Stomach (tissue), 9 donors: Measurements from ENCODE around the gene NR1I3. TPM values are rescaled to one million over a fixed set of nuclear protein-coding genes. Genes with fewer than 3 reads are reported as not detected.

Source experiments
- DNase-seq, 2 donors: peaks; one replicate each; pipeline versions ENCODE4 v3.0.0 to v3.0.0-alpha.2; 2013 to 2019
- H3K27ac ChIP-seq, 5 donors: fragments of 200-600 bp in 4 of 5; sonication (generic) in 4 of 5; one replicate each; pipeline ENCODE4 v1.5.1; 2013 to 2019; ENCODE audit warnings: mild to moderate bottlenecking in 1 of 5, moderate library complexity in 1 of 5
- H3K27me3 ChIP-seq, 3 donors: fragments of 200-600 bp; sonication (generic); one replicate each; pipeline ENCODE4 v1.5.1; 2017 to 2019; ENCODE audit warnings: mixed run types in 1 of 3
- H3K36me3 ChIP-seq, 4 donors: fragments of 200-600 bp; sonication (generic); 1 replicate in 3 of 4; 2 replicates in 1 of 4; pipeline ENCODE4 v1.5.1; 2016 to 2019
- H3K4me1 ChIP-seq, 4 donors: fragments of 200-600 bp; sonication (generic); one replicate each; pipeline ENCODE4 v1.5.1; 2016 to 2019
- H3K4me3 ChIP-seq, 4 donors: fragments of 200-600 bp; sonication (generic) in 3 of 4; one replicate each; pipeline ENCODE4 v1.5.1; 2016 to 2019; ENCODE audit warnings: mild to moderate bottlenecking in 1 of 4
- H3K9me3 ChIP-seq, 4 donors: fragments of 200-600 bp; sonication (generic); one replicate each; pipeline ENCODE4 v1.5.1; 2016 to 2019
- EP300 ChIP-seq: sonication (generic); formaldehyde crosslinking; IDR thresholded peaks from one replicate; pipeline ENCODE4 v1.6.1; 2017; ENCODE audit warnings: antibody characterized with exemption
- POLR2A ChIP-seq, 4 donors: fragments of 450-650 bp; IDR thresholded peaks; one replicate each; pipeline ENCODE4 v1.6.1; 2016; ENCODE audit warnings: antibody characterized with exemption in 4 of 4, control low read depth in 2 of 4, mild to moderate bottlenecking in 1 of 4, moderate library complexity in 1 of 4
- POLR2AphosphoS5 ChIP-seq, 3 donors: sonication (generic); formaldehyde crosslinking; IDR thresholded peaks; one replicate each; pipeline ENCODE4 v1.6.1; 2016; ENCODE audit warnings: antibody characterized with exemption in 3 of 3
- WGBS, 5 donors: extraction: QIAGEN DNeasy Blood & Tissue Kit in 3 of 5; methylation state at CpG; one replicate each; pipeline versions ENCODE4 v1.1.5 to v1.1.7; 2013 to 2018; 5-methylcytosine and 5-hydroxymethylcytosine counted together
- intact Hi-C: fragments of 100-400 bp; cut with DNase I; formaldehyde crosslinking; loops from one replicate; pipeline ENCODE4 v1.15.1; 2023; ENCODE audit warnings: low total_unique reads
- polyA plus RNA-seq, 3 donors: library from polyadenylated mRNA; stranded (reverse); fragments of 200-250 nt; gene quantifications; one replicate each; pipeline ENCODE4 v1.2.3, GENCODE V29; 2013
- total RNA-seq, 5 donors: library from RNA; depleted of rRNA; stranded (reverse); fragments of >200 nt; gene quantifications; one replicate each; pipeline versions ENCODE4 v1.1.0 to v1.2.3, GENCODE V29; 2014 to 2016
- TF ChIP-seq, protein P1 (sequence below), 7 experiments: fragments of 450-650 bp in 4 of 7; fragments of 200-600 bp in 3 of 7; sonication (generic) in 3 of 7; IDR thresholded peaks; one replicate each; pipeline ENCODE4 v1.5.1; 2016 to 2019; ENCODE audit warnings: antibody characterized with exemption in 7 of 7, control low read depth in 2 of 7, mild to moderate bottlenecking in 1 of 7
- donor health status: healthy with polysubstance abuse.
- donor health status: Bipolar disorder and iron deficiency.
- donor health status: healthy.

NR1I3 gene
- total and polyA plus RNA-seq, 8 donors: 0.55 TPM; not detected in 7

DNA sequence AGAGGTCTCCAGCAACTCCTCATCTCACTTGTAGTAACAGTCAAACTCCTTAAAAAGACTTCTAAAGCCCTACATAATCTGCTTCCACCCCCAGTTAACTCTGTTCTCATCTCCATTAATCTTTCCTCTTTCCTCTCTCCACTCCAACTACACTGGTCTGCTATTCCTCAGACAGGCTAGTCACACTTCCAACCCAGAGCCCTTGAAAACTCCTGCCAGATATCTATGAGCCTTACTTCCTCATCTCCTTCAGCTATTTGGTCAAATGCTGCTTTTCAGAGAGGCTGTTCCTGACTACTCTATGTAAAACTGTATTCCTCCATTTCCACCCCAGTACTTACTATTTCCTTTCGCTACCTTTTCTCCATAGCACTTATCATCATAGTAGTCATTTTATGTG lies 45.0 kb upstream of the NR1I3 start:
- no peaks in the 10 kb centered on the region for H3K27me3 ChIP-seq

DNA sequence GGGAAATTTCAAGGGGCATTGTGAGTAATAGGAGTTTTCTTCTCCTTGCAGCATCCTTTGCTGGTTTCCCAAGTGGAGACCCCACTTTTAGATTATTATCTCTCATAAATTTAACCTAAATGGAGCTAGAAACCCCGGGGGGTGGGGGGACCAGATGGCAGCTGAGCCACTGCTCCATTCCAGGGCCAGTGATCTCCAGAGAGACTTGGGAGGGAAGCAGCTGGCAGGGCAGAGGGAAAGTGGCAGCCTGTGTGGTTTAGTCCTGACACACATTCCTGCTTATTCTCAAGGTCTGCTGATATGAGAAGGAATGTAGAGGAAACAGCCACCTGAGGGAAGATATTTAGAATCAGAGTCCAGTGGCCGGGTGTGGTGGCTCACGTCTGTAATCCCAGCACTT lies 36.9 kb upstream of the NR1I3 start:
- intact Hi-C loops: no loop called here

More for the DNA sequence above, 45.0 kb upstream of the NR1I3 start:
- 93 to 100% (median 98%) methylated on average over 1 of the region's 1 CpG for WGBS, 5 donors
- no peak for DNase-seq
- no peak for TF ChIP-seq POLR2AphosphoS5 (IDR thresholded peaks at IDR 0.05)
- TF ChIP-seq EP300: no peak
- TF ChIP-seq, protein P1, sequence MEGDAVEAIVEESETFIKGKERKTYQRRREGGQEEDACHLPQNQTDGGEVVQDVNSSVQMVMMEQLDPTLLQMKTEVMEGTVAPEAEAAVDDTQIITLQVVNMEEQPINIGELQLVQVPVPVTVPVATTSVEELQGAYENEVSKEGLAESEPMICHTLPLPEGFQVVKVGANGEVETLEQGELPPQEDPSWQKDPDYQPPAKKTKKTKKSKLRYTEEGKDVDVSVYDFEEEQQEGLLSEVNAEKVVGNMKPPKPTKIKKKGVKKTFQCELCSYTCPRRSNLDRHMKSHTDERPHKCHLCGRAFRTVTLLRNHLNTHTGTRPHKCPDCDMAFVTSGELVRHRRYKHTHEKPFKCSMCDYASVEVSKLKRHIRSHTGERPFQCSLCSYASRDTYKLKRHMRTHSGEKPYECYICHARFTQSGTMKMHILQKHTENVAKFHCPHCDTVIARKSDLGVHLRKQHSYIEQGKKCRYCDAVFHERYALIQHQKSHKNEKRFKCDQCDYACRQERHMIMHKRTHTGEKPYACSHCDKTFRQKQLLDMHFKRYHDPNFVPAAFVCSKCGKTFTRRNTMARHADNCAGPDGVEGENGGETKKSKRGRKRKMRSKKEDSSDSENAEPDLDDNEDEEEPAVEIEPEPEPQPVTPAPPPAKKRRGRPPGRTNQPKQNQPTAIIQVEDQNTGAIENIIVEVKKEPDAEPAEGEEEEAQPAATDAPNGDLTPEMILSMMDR (IDR thresholded peaks at IDR 0.05): no peak
- no peak for TF ChIP-seq POLR2A (IDR thresholded peaks at IDR 0.05)
- intact Hi-C loops: no loop called here
- Histone ChIP-seq H3K27ac (no peak overlapping the region), H3K36me3 (no peaks in the 10 kb centered on the region), H3K4me3 (no peak overlapping the region), H3K4me1 (no peaks in the 10 kb centered on the region), H3K9me3 (no peaks in the 10 kb centered on the region)

DNA sequence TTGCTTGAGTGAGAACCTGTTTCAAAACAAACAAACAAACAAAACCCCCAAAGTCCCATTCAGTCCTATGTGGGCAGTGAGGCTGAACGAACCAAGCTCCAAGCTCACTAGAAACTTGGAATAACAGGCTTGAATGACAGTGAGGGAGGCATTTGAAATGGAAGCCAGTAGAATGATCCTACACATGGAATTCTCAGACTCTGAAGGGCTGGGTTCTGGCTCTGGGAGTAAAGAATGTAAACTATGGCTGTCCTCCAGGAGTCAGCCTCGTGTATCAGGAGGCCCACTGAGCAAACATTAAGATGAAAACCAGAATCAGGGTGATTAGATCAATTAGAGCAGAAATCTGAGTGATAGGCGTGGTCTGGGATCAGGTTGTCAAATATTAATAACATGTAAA lies 35.4 kb upstream of the NR1I3 start:
- H3K27me3 ChIP-seq: peaks cover 0 to 4% (median 0%) of the 10 kb centered on the region in 3 donors
- peak in 1 of 2 donors; percentile 35 for DNase-seq
- TF ChIP-seq POLR2A (IDR thresholded peaks at IDR 0.05) (no peak), POLR2AphosphoS5 (IDR thresholded peaks at IDR 0.05) (no peak), EP300 (no peak)
- TF ChIP-seq, protein P1 (IDR thresholded peaks at IDR 0.05): no peak
- H3K4me3 ChIP-seq: no peak overlapping the region
- WGBS, 5 donors: 24 to 41% (median 31%) methylated on average over 3 of the region's 3 CpGs
- no peak overlapping the region for H3K27ac ChIP-seq
- peaks cover 0 to 14% (median 4%) of the 10 kb centered on the region in 4 donors for H3K4me1 ChIP-seq
- intact Hi-C loops: no loop called here
- no peaks in the 10 kb centered on the region for H3K9me3 ChIP-seq
- no peaks in the 10 kb centered on the region for H3K36me3 ChIP-seq

More for the DNA sequence above, 36.9 kb upstream of the NR1I3 start:
- H3K27ac ChIP-seq: no peak overlapping the region
- peak in 1 of 2 donors; percentile 10 for DNase-seq
- H3K27me3 ChIP-seq: peaks cover 0 to 4% (median 0%) of the 10 kb centered on the region in 3 donors
- 35 to 63% (median 49%) methylated on average over 3 of the region's 3 CpGs for WGBS, 5 donors
- H3K9me3 ChIP-seq: no peaks in the 10 kb centered on the region
- no peaks in the 10 kb centered on the region for H3K36me3 ChIP-seq
- H3K4me3 ChIP-seq: no peak overlapping the region
- TF ChIP-seq EP300: no peak
- TF ChIP-seq POLR2AphosphoS5 (IDR thresholded peaks at IDR 0.05): no peak
- TF ChIP-seq, protein P1 (IDR thresholded peaks at IDR 0.05): no peak
- TF ChIP-seq POLR2A (IDR thresholded peaks at IDR 0.05): no peak
- H3K4me1 ChIP-seq: peaks cover 0 to 14% (median 4%) of the 10 kb centered on the region in 4 donors

DNA sequence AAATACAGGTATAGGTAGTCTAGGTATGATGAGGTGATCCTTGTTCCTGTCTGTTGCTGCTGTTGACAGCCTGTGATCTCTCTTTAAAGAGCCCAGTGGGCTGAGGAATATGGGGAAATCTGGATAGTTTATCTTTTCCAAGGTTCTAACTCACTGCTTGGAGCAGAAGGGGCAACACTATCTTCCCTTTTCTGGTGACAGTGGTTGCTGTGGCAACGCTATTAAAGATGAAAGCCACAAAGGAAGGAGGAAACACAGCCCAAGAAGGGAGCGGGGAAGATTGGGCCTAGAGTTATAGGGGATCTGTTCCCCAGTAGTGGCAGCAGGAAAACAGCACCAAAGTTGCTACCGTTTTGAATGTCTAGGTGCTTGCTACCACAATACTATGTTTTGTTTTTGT lies 29.3 kb upstream of the NR1I3 start:
- TF ChIP-seq EP300: no peak
- TF ChIP-seq, protein P1 (IDR thresholded peaks at IDR 0.05): no peak
- no peak for TF ChIP-seq POLR2A (IDR thresholded peaks at IDR 0.05)
- TF ChIP-seq POLR2AphosphoS5 (IDR thresholded peaks at IDR 0.05): no peak
- Histone ChIP-seq H3K4me1 (peaks cover 0 to 12% (median 0%) of the 10 kb centered on the region in 4 donors), H3K27ac (no peak overlapping the region), H3K4me3 (no peak overlapping the region), H3K9me3 (no peaks in the 10 kb centered on the region), H3K27me3 (peaks cover 0 to 6% (median 0%) of the 10 kb centered on the region in 3 donors), H3K36me3 (no peaks in the 10 kb centered on the region)
- WGBS, 5 donors: 61 to 83% (median 69%) methylated on average over 3 of the region's 3 CpGs
- intact Hi-C loops: no loop called here
- peak in 1 of 2 donors; percentile 19 for DNase-seq
